ENCODE data around the gene MYO7B. TPM values are rescaled to one million over a fixed set of nuclear protein-coding genes. Genes with fewer than 3 reads are reported as not detected.

Gene MYO7B
- total and polyA plus RNA-seq, 2 donors (not counting 1 experiment from before 2014, with no cell fraction given), result 5.0 to 68.2 TPM

DNA sequence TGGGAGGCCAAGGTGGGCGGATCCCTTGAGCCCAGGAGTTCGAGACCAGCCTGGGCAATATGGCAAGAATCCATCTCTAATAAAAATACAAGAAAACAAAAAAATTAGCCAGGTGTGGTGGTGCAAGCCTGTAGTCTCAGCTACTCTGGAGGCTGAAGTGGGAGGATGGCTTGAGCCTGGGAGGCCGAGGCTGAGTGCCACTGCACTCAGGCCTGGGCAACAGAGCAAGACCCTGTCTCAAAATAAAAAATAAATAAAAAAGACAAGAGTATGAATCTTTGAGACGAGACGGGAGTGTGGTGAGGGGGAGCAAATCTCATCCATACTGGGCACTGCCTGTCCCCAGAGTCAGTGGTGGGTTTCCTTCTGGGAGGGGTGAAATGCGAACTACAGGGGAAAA, 122.7 kb downstream of the MYO7B start:
- no peak for ATAC-seq (ENCODE audit: low read depth)
- POLR2A ChIA-PET, result no interaction called here

DNA sequence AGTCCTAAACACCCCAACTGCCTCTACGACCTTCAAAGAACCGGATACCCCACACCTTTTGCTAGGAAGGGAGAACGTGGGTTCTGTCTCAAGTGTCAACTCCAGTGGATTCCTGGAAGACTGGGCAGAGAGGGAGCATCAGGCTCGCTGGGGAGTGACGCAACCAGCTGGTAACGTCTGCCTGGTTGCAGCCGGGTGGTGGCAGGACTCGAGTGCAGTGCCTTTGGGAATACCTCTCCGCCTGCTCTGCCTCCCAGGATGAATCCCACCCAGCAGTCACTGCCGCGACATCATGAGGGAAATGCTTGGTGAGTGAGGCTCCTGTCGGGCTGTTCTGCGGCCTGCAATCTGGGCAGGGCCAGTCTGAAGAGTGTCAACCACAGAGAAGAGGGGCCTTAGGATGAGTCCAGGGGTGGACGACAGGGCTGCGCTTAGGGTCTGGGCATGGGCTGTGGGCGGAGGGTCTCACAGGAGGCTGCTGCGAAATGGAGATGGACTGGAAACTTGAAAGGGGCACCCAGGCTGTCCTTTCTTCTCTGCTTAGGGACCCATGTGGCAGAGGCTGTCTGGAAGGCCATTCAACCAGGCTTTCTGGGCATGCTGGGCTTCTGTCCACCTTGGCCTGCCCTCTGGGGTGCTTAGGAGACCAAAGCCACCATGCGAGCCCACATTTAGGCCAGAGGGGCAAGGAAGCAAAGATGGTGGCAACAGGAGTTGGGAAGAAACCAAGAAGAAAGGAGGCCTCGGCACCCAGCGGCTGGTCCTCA, 123.3 kb downstream of the MYO7B start:
- peaks cover 0 to 7% of the 10 kb centered on the region in 2 donors for H3K4me1 ChIP-seq (ENCODE audit: control insufficient read depth in 2 of 2, insufficient read depth in 2 of 2, low read length in 2 of 2)
- H2AFZ ChIP-seq (ENCODE audit: insufficient read depth, low read depth, low read length, poor library complexity, severe bottlenecking), result no peak overlapping the region
- H3K9me3 ChIP-seq (ENCODE audit: control extremely low read depth in 1 of 3, control insufficient read depth in 2 of 3, insufficient read depth in 1 of 3, low read length in 2 of 3), result peaks cover 0 to 15% (median 0%) of the 10 kb centered on the region in 3 donors
- no peak overlapping the region for H3K4me3 ChIP-seq (ENCODE audit: control extremely low read depth in 1 of 5, extremely low read depth in 1 of 5, insufficient read depth in 1 of 5, low read depth in 2 of 5, low read length in 4 of 5)
- no peak overlapping the region for H3K27ac Mint-ChIP-seq
- no peak for ATAC-seq (ENCODE audit: low read depth)
- peaks cover 9% of the 10 kb centered on the region for H3K4me1 Mint-ChIP-seq
- H3K36me3 ChIP-seq (replicated peaks in 1 of 2; ENCODE audit: control extremely low read depth in 1 of 2, control insufficient read depth in 1 of 2, extremely low read depth in 1 of 2, insufficient read depth in 2 of 2, low read length in 1 of 2), result no peaks in the 10 kb centered on the region
- no peak for TF ChIP-seq EZH2 (IDR thresholded peaks at IDR 0.05; ENCODE audit: borderline replicate concordance, insufficient read depth, low read depth, low read length, poor library complexity, severe bottlenecking)
- TF ChIP-seq, protein P1, sequence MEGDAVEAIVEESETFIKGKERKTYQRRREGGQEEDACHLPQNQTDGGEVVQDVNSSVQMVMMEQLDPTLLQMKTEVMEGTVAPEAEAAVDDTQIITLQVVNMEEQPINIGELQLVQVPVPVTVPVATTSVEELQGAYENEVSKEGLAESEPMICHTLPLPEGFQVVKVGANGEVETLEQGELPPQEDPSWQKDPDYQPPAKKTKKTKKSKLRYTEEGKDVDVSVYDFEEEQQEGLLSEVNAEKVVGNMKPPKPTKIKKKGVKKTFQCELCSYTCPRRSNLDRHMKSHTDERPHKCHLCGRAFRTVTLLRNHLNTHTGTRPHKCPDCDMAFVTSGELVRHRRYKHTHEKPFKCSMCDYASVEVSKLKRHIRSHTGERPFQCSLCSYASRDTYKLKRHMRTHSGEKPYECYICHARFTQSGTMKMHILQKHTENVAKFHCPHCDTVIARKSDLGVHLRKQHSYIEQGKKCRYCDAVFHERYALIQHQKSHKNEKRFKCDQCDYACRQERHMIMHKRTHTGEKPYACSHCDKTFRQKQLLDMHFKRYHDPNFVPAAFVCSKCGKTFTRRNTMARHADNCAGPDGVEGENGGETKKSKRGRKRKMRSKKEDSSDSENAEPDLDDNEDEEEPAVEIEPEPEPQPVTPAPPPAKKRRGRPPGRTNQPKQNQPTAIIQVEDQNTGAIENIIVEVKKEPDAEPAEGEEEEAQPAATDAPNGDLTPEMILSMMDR (IDR thresholded peaks at IDR 0.05), result no peak
- intact Hi-C loops (cut with micrococcal nuclease), result no loop called here
- DNase-seq, result no peak
- no peaks in the 10 kb centered on the region for H3K9me3 Mint-ChIP-seq (ENCODE audit: insufficient read depth)
- H3K27ac ChIP-seq (ENCODE audit: low read length in 2 of 2), result no peak overlapping the region
- no peaks in the 10 kb centered on the region for H3K79me2 ChIP-seq (ENCODE audit: control insufficient read depth, insufficient read depth, low read length)
- no peak overlapping the region for H3K4me3 Mint-ChIP-seq
- peaks cover 0 to 19% (median 9%) of the 10 kb centered on the region in 4 experiments for H3K27me3 ChIP-seq (replicated peaks in 1 of 4; ENCODE audit: control extremely low read depth in 1 of 4, control insufficient read depth in 3 of 4, insufficient read depth in 4 of 4, low read length in 3 of 4)
- no peak overlapping the region for H3K9ac ChIP-seq (ENCODE audit: low read length)
- WGBS (ENCODE audit: insufficient coverage), result 96% methylated on average over 19 of the region's 20 CpGs
- peaks cover 25% of the 10 kb centered on the region for H3K27me3 Mint-ChIP-seq
- H3K4me2 ChIP-seq (replicated peaks; ENCODE audit: low read depth, low read length, poor library complexity, severe bottlenecking), result no peak overlapping the region
- CTCF ChIA-PET, result interaction anchor here (1.4 kb wide), 1 partner anchor 9 kb away, joined by 3 read pairs; no protein-coding TSS in a partner anchor
- no peaks in the 10 kb centered on the region for H4K20me1 ChIP-seq (ENCODE audit: control insufficient read depth, insufficient read depth, low read length, poor library complexity, severe bottlenecking)
- POLR2A ChIA-PET, result no interaction called here

More for the DNA sequence above, 122.7 kb downstream of the MYO7B start:
- H3K36me3 ChIP-seq (replicated peaks in 1 of 2; ENCODE audit: control extremely low read depth in 1 of 2, control insufficient read depth in 1 of 2, extremely low read depth in 1 of 2, insufficient read depth in 2 of 2, low read length in 1 of 2), result no peaks in the 10 kb centered on the region
- CTCF ChIA-PET, result interaction anchor here (1.4 kb wide), 1 partner anchor 8 kb away, joined by 3 read pairs; no protein-coding TSS in a partner anchor
- Mint-ChIP-seq H3K4me3 (no peak overlapping the region), H3K9me3 (ENCODE audit: insufficient read depth) (no peaks in the 10 kb centered on the region), H3K4me1 (peaks cover 10% of the 10 kb centered on the region), H3K27ac (no peak overlapping the region), H3K27me3 (peaks cover 18% of the 10 kb centered on the region)
- no peaks in the 10 kb centered on the region for H3K79me2 ChIP-seq (ENCODE audit: control insufficient read depth, insufficient read depth, low read length)
- no peak overlapping the region for H3K4me3 ChIP-seq (ENCODE audit: control extremely low read depth in 1 of 5, extremely low read depth in 1 of 5, insufficient read depth in 1 of 5, low read depth in 2 of 5, low read length in 4 of 5)
- peaks cover 0 to 11% of the 10 kb centered on the region in 2 donors for H3K4me1 ChIP-seq (ENCODE audit: control insufficient read depth in 2 of 2, insufficient read depth in 2 of 2, low read length in 2 of 2)
- peaks cover 0 to 15% (median 0%) of the 10 kb centered on the region in 3 donors for H3K9me3 ChIP-seq (ENCODE audit: control extremely low read depth in 1 of 3, control insufficient read depth in 2 of 3, insufficient read depth in 1 of 3, low read length in 2 of 3)
- 100% methylated on average over 2 of the region's 6 CpGs for WGBS (ENCODE audit: insufficient coverage)
- TF ChIP-seq, protein P1 (IDR thresholded peaks at IDR 0.05), result no peak
- no peak for TF ChIP-seq EZH2 (IDR thresholded peaks at IDR 0.05; ENCODE audit: borderline replicate concordance, insufficient read depth, low read depth, low read length, poor library complexity, severe bottlenecking)
- peaks cover 0 to 12% (median 6%) of the 10 kb centered on the region in 4 experiments for H3K27me3 ChIP-seq (replicated peaks in 1 of 4; ENCODE audit: control extremely low read depth in 1 of 4, control insufficient read depth in 3 of 4, insufficient read depth in 4 of 4, low read length in 3 of 4)
- intact Hi-C loops (cut with micrococcal nuclease), result no loop called here
- H2AFZ ChIP-seq (ENCODE audit: insufficient read depth, low read depth, low read length, poor library complexity, severe bottlenecking), result no peak overlapping the region
- DNase-seq, result no peak
- no peak overlapping the region for H3K4me2 ChIP-seq (replicated peaks; ENCODE audit: low read depth, low read length, poor library complexity, severe bottlenecking)
- H3K9ac ChIP-seq (ENCODE audit: low read length), result no peak overlapping the region
- no peaks in the 10 kb centered on the region for H4K20me1 ChIP-seq (ENCODE audit: control insufficient read depth, insufficient read depth, low read length, poor library complexity, severe bottlenecking)
- no peak overlapping the region for H3K27ac ChIP-seq (ENCODE audit: low read length in 2 of 2)

All from B cell (primary cell).